ENCODE data around the gene TSTD1. TPM values are rescaled to one million over a fixed set of nuclear protein-coding genes. Genes with fewer than 3 reads are reported as not detected.

TSTD1 gene, protein sequence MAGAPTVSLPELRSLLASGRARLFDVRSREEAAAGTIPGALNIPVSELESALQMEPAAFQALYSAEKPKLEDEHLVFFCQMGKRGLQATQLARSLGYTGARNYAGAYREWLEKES
- 10 to 100 TPM; 21.6 to 23.5 TPM for total RNA-seq
- long read RNA-seq, partial matches to known transcripts, result 0 of 2 reads
- long read RNA-seq, other reads (novel, unspliced or antisense), result 0 of 2 reads

GRCh38 chr1:161038523-161039153, at the start of gene TSTD1:
Gene TSTD1 (minus strand): TSS chr1:161038964. CDS start chr1:161038889, 75 bp downstream.
- intact Hi-C loops (cut with DNase I), result no loop called here
- DNase-seq (peak; percentile 70), ATAC-seq (peak; percentile 87 to 91)

DNA sequence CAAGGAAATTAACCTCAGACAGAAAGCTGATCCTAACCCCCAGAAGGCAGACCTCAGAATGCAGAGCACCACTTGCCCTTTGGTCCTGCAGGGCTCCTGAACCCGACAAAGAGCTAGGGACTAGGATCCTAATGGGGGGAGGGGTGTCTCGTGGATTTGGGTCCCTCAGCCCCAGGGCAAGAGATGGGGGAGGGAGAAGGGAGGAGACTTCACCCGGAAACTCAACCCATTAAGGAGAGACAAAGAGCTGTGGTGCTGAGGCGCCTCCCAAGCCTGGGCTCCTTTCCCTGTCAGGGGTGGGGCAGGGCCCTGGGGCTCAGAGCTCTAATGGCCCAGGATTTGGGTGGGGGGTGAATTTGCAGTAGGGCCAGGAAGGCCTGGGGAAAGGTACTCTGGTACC, 47.7 kb upstream of the TSTD1 start:
- intact Hi-C loops (cut with DNase I), result no loop called here
- ATAC-seq, result no peak
- DNase-seq, result no peak

GRCh38 chr1:161085165-161085564, 46.4 kb upstream of the TSTD1 start:
- no peak for DNase-seq
- intact Hi-C loops (cut with DNase I), result no loop called here
- ATAC-seq, result no peak

GRCh38 chr1:161084597-161084988, 45.8 kb upstream of the TSTD1 start:
- ATAC-seq (no peak), DNase-seq (no peak)
- intact Hi-C loops (cut with DNase I), result no loop called here

DNA sequence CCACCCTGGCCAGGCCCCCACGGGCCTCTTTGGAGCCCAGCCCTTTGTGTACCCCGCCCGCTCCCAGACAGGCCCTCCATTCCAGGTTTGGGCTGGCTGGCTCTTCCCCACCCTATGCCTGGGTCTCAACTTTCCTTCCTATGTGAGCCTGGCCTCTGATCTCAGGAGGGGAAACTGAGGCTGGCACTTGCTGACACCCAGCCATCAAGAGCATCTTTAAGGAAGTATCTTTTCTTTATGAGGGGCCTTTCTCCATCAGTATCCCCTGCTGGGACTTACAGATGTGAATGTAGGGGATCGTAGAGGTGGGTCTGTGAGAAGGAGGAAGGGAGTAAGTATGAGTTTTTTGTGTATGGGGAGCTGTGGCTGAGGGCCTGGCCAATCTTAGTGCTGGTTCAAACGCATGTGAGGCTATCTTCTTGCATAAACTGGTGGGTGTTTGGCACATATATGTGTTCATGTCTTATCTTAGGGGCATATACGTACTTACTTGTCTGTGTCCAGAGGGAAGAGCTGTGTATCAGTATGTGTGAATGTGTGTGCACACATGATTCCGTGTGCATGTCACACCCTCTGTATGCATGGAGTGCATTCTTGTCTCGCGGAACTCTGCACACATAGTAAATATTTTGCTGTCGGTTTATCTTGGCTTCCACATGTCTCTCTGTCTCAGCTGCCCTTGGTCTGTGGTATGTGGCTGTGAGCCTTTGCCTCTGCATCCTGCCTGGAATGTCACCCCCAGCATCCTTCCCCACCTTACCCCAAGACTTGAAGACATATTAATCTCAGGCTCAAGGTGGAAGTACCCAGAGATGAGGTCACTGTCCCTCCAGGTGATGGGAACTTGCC, 45.2 kb upstream of the TSTD1 start:
- no peak for ATAC-seq
- intact Hi-C loops (cut with DNase I), result no loop called here

DNA sequence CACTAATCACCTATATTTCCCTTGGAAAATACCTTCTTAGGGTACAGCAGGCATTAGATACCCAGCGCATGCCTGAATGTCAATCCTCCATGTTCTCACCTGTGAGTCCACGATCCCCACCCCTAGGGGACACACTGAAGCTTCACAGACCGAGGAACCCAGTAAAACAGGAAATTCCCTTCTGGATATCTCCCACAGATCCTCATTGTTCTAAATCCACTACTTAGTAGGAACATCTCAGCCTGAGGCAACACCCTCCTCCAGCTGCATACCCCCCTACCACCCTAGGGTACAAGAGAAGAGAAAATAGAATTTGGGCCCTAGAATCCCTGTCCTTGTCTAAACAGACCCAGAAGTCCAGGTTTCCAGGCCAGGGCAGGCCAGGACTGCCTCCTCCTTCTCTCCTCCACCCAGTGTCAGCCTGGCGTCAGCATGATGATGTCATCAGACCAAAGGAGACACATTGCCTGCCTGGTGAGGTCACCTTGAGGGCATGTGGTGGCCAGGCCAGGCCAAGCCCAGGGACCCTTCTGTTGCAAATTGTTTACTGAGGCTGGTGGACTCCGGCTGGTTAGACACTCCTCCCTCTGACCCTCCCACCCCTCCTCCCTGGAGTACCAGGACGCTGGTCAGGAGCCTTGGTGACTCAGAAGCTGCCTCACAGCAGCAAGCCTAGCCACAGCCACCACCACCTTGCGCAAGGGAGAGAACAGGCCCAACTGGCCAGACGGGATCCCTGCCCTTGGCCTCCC, 44.4 kb upstream of the TSTD1 start:
- intact Hi-C loops (cut with DNase I), result no loop called here
- peak; percentile 86 for DNase-seq
- peak; percentile 66 to 93 for ATAC-seq

More for the DNA sequence above, 45.2 kb upstream of the TSTD1 start:
- no peak for DNase-seq

DNA sequence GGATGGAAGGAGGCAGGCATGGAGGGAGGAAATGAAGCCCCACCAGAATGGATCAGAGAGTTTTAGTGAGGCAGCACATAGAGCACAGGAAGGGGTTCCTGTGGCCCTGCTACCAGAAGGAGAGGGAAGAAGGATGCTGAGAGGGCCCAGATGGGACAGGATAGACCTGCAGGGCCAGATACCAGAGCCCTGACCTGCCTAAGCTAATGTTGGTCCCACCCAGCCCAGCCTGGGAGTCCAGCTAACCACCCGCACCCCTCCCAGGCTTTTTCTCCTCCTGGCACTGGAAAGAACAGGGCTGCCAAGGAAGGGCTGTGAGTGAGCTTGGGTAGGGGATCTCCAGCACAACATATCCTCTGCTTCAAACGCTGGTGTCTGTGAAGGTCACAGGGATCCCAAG, 43.7 kb upstream of the TSTD1 start:
- intact Hi-C loops (cut with DNase I), result no loop called here
- DNase-seq (no peak), ATAC-seq (no peak)

GRCh38 chr1:161081519-161081918, 42.8 kb upstream of the TSTD1 start:
- DNase-seq, result no peak
- no peak for ATAC-seq

DNA sequence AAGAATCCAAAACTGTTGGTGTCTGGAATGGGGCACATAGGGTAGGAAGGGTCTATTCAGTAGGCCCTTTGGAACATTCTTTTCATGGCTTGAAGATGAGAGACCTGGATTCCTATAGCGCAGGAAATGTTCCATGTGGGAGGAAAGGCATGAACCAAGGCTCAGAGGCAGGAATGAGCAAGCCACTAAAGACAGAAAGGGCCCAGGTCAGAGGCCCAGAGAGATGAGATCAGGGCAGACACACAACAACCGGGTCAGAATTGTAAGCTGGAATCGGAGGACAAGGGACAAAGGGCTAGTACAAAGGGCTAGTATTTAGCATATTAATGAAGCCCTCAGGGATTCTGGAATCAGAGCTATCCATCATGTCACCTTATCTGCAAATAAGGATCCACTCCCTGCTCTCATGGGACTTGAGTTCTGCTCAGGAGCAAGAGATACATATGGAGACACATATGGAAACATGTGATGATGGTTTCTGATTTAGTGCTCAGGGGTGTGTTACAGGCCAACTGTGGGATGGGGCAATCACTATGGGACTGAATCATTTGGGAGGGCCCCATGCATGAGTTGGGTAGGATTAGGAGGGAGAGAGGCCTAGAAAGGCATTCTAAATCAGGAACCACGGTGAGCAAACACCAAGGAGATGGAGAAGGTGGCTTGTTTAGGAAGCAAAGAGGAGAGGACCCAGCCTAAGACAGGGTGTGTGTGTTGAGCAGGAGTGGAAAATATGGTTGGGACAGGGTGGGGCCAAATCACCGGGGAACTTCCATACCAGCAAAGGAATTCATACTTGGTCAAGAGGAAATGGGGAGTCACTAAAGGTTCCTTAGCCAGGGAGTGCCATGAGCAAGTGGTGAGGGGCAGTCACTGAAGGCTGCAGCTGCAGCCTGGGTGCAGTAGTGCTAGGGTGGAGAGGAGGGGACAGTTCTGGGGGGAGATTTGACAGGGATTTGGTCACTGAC, 42.0 kb upstream of the TSTD1 start:
- no peak for DNase-seq
- no peak for ATAC-seq
- intact Hi-C loops (cut with DNase I), result no loop called here

More at GRCh38 chr1:161081519-161081918, 42.8 kb upstream of the TSTD1 start:
- intact Hi-C loops (cut with DNase I), result no loop called here

DNA sequence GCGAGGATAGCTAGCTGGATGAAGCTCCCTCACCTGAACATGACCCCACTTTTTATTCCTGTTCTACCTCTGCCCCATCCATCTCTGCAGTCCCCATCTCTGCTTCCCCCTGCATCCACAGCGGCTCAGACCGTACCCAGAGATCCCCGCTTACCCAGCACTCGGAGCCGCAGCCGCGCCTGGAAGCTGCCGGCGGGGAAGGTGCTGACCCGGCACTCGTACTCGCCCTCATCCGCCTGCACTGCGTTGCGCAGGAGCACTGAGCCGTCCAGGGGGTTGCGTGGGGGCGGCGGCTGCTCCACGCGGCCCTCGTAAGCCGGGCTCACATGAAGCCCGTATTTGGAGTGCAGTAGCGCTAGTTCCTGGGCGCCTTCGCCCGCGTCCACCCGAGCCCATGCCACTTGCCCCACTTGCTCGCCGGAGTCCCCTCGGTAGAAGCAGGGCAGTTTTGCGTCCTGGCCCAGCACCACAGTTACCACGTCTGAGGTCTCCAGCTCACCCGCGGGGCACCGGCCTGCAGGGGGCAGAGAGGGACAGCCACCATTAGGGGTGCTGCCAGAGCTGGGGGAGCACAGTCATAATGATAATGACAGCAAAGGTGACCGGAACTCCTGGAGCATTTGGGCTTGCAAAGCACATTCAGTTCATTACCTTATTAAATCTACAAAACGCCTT, 40.8 kb upstream of the TSTD1 start:
- ATAC-seq (no peak), DNase-seq (no peak)
- intact Hi-C loops (cut with DNase I), result no loop called here

DNA sequence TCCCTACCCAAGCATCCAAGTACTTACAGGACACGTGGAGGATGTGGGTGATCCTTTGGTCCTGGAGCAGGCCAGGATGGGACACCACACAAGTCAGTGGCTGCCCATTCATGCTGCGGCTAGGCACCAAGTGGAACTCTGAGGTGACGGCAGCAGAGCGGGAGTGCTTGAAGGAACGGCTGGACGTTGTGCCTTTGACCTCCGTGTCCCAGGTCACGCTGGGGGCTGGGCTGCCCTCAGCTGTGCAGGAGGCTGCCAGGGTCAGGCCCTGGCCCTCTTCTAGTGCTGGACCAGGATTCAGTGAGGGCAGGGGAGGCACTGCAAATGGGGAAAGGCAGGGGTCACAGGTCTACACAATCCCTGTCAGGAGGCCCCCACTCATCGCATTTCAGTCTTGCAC, 38.7 kb upstream of the TSTD1 start:
- ATAC-seq (no peak), DNase-seq (no peak)
- intact Hi-C loops (cut with DNase I), result no loop called here

DNA sequence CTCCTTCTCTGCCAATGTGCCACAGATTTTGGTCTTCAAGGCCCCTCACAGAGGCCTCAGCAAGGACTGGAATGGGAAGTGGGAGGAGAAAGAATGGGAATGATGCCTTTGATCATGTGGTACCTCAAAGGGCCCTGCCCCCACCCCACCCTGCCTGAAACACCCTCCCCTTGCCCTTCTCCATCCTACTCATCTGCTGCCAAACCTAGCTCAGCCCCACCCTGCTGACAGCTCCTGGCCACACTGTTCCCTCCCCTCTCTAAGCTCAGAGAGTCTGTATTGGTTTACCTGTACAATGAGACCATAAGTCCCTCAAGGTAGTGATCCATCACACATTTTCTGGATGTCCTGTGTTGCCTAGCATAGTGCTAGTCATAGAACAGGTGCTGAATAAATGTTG, 37.6 kb upstream of the TSTD1 start:
- ATAC-seq (no peak), DNase-seq (no peak)
- intact Hi-C loops (cut with DNase I), result no loop called here

DNA sequence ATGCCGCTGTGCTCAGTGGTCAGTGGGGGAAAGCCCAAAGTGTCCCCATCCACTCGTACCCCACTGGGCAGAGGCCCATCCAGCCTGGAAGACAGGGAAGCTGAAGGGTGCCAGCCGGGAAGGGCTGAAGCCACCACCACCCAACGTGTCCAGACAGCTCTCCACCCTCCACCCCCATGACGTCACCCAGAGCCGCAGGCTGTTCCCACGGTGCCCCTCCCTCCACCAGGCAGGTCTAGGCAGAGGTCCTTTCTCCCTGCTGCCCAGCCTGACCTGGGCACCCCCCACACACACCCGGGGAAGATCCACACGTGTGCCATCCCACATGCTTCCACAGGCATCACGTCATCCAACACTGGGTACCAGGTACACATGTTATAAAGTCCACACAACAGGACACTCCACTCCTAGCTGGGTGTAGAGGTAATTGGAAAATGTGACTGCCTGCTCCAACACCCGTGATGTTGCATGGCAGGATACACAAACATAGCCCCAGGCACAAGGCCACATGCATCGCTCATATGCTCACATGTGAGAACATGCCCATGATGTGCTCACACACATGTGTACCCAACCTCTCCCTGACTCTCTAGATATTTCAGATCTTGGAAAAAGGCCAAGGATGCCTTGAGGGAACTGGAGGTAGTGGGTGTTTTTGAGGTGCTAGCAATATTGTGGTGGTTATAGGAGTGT, 36.1 kb upstream of the TSTD1 start:
- intact Hi-C loops (cut with DNase I), result no loop called here

GRCh38 chr1:161073474-161074121, 34.8 kb upstream of the TSTD1 start:
- intact Hi-C loops (cut with DNase I), result no loop called here
- ATAC-seq (no peak), DNase-seq (no peak)

More for the DNA sequence above, 36.1 kb upstream of the TSTD1 start:
- DNase-seq, result no peak
- ATAC-seq, result no peak

GRCh38 chr1:161072751-161073449, 34.1 kb upstream of the TSTD1 start:
- ATAC-seq (no peak), DNase-seq (no peak)
- intact Hi-C loops (cut with DNase I), result no loop called here

DNA sequence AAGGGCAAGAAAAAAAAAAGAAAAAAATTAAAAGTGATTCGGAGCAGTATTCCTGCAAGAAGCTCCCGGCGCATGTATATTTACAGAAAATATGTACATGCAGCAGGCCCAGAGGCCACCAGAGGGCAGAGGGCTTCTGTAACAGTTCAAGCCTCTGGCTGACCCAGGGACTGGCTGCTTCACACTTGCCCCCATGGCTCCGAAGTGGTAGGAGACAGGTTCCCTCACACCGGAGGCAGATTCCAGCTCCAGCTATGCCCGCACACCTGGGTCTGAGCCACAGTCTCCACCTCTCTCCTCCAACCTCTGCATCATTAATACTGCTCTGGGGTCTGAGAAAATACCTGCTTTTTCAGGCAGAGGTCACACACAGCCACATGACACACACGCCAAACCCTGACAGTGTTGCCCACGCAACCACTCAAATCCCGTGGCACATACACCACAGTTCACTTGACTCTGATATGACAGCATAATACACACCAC, 33.2 kb upstream of the TSTD1 start:
- DNase-seq (peak; percentile 60), ATAC-seq (peak in 1 of 2 donors; percentile 8)
- intact Hi-C loops (cut with DNase I), result no loop called here

Measured in left cardiac atrium (tissue), 4 donors.